Kidney (tissue), 14 donors: ENCODE results near the gene USH2A. TPM values are rescaled to one million over a fixed set of nuclear protein-coding genes. Genes with fewer than 3 reads are reported as not detected.
A peak's percentile ranks its signal among the peaks of the same experiment; 100 is the strongest.

Source experiments
- DNase-seq, 5 donors: peaks; one replicate each; pipeline ENCODE4 v3.0.0-alpha.2; 2013 to 2020
- FAIRE-seq: peaks from 2 replicates; lab custom pipeline; 2012; peaks lifted over from hg19 to GRCh38; lab: Jason Lieb, UNC
- H3K27ac ChIP-seq, 2 donors: one replicate each; pipeline ENCODE4 v1.7.0; 2013; ENCODE audit warnings: low read depth in 2 of 2, low read length in 2 of 2, inconsistent platforms in 1 of 2
- H3K27me3 ChIP-seq: one replicate; pipeline ENCODE4 v1.7.1; 2013; ENCODE audit warnings: low read length, inconsistent platforms; ENCODE audit not compliant: control insufficient read depth, insufficient read depth
- H3K36me3 ChIP-seq, 3 donors: one replicate each; pipeline versions ENCODE4 v1.7.0 to v1.7.1; 2013; ENCODE audit warnings: low read length in 3 of 3, control low read depth in 1 of 3, inconsistent platforms in 1 of 3; ENCODE audit not compliant: insufficient read depth in 3 of 3, control insufficient read depth in 2 of 3
- H3K4me1 ChIP-seq, 3 donors: one replicate each; pipeline versions ENCODE4 v1.7.0 to v1.7.1; 2013; ENCODE audit warnings: low read length in 3 of 3, inconsistent platforms in 1 of 3, low read depth in 1 of 3; ENCODE audit not compliant: control insufficient read depth in 2 of 3, insufficient read depth in 2 of 3
- H3K4me3 ChIP-seq, 3 donors: one replicate each; pipeline versions ENCODE4 v1.7.0 to v1.8.1; 2013; ENCODE audit warnings: low read length in 3 of 3, control low read depth in 1 of 3, inconsistent platforms in 1 of 3
- H3K9ac ChIP-seq, 3 donors: one replicate each; pipeline versions ENCODE4 v1.7.0 to v1.7.1; 2013; ENCODE audit warnings: low read length in 3 of 3, control low read depth in 1 of 3, inconsistent platforms in 1 of 3
- H3K9me3 ChIP-seq, 3 donors: one replicate each; pipeline versions ENCODE4 v1.7.0 to v1.7.1; 2013; ENCODE audit warnings: low read length in 3 of 3, control low read depth in 1 of 3, inconsistent platforms in 1 of 3; ENCODE audit not compliant: control insufficient read depth in 2 of 3, insufficient read depth in 1 of 3
- CTCF ChIP-seq: IDR thresholded peaks from 3 replicates; pipeline ENCODE4 v1.5.1; 2012; ENCODE audit warnings: mild to moderate bottlenecking, moderate library complexity, borderline replicate concordance; ENCODE audit not compliant: insufficient read depth; ENCODE audit errors: extremely low read depth
- intact Hi-C: fragments of 100-400 bp; cut with DNase I; formaldehyde crosslinking; loops from one replicate; pipeline ENCODE4 v1.11.1; 2022
- polyA plus RNA-seq: library from polyadenylated mRNA; stranded (reverse); fragments of 350-450 nt; fragmentation: Illumina TruSeq; extraction: RNeasy Lipid Tissue Mini Kit (QIAGEN cat#74804); gene quantifications from one replicate; pipeline ENCODE4 v1.2.3, GENCODE V29; 2014; ENCODE audit warnings: low read depth, low replicate concordance; ENCODE audit not compliant: insufficient read depth
- total RNA-seq: library from RNA; stranded (reverse); fragmentation: NEBNext Ultra II Directional; extraction: Animal tissue kit (Norgen Biotek cat#: 25700); gene quantifications from one replicate; pipeline ENCODE4 v1.2.1, GENCODE V29; 2021
- donor health status: control.
- donor health status: control.
- donor health status: control.
- donor health status: control.
- donor health status: control.
- donor health status: DM: yes; HTN: yes; CAD: no.
- donor health status: Normal renal cell carcinoma (clear cell type).

Gene USH2A
- total and polyA plus RNA-seq, 2 donors from 2014 or later, result 0.06 TPM; not detected in 1

DNA sequence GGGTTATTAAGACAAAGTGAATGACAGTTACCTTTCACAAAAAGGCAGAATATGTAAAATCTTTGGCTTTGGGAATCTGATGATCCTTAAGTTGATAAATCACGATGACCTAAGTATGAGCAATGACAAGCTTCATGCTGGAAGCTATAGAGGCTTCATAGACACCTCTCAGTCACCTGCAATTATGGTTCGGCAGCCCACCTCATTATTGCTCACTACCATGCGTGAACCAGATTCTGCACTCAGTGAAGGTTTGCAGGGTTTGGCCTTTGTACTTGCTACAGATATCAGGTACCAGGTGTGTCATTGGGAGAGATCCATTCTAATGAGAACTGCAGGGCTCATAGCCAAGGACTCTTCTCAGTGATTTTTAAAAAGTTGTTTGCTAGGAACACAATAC lies 692.6 kb downstream of the USH2A start:
- no peaks in the 10 kb centered on the region for H3K27me3 ChIP-seq
- no peak overlapping the region for H3K4me3 ChIP-seq
- H3K9me3 ChIP-seq, result no peaks in the 10 kb centered on the region
- no peak for FAIRE-seq
- intact Hi-C loops, result no loop called here
- H3K9ac ChIP-seq, result no peak overlapping the region
- no peaks in the 10 kb centered on the region for H3K4me1 ChIP-seq
- no peak for DNase-seq
- no peak for TF ChIP-seq CTCF
- H3K27ac ChIP-seq, result no peak overlapping the region
- H3K36me3 ChIP-seq, result no peaks in the 10 kb centered on the region

GRCh38 chr1:215728169-215728568 lies 695.1 kb downstream of the USH2A start:
- peak in 1 of 5 donors; percentile 4 for DNase-seq
- H3K36me3 ChIP-seq, result no peaks in the 10 kb centered on the region
- no peaks in the 10 kb centered on the region for H3K4me1 ChIP-seq
- H3K27ac ChIP-seq, result no peak overlapping the region
- H3K9ac ChIP-seq, result no peak overlapping the region
- H3K27me3 ChIP-seq, result no peaks in the 10 kb centered on the region
- H3K9me3 ChIP-seq, result no peaks in the 10 kb centered on the region
- H3K4me3 ChIP-seq, result no peak overlapping the region
- intact Hi-C loops, result no loop called here
- no peak for TF ChIP-seq CTCF
- FAIRE-seq, result no peak

GRCh38 chr1:215720126-215720525 lies 703.1 kb downstream of the USH2A start:
- DNase-seq, result peak in 2 of 5 donors; percentile 4 to 23

More at GRCh38 chr1:215720126-215720525, 703.1 kb downstream of the USH2A start:
- Histone ChIP-seq H3K4me1 (no peaks in the 10 kb centered on the region), H3K9me3 (no peaks in the 10 kb centered on the region), H3K27ac (no peak overlapping the region), H3K36me3 (no peaks in the 10 kb centered on the region), H3K27me3 (no peaks in the 10 kb centered on the region), H3K4me3 (no peak overlapping the region), H3K9ac (no peak overlapping the region)
- TF ChIP-seq CTCF, result no peak
- FAIRE-seq, result no peak
- intact Hi-C loops, result no loop called here
